Sigmoid colon (tissue), 7 donors: ENCODE data around the gene PLOD1. TPM values are rescaled to one million over a fixed set of nuclear protein-coding genes. Genes with fewer than 3 reads are reported as not detected.
A peak's percentile ranks its signal among the peaks of the same experiment; 100 is the strongest.
"Not testable (repeated sequence)": the region's sequence is repeated elsewhere in the genome, so short reads cannot be mapped to it uniquely, and the experiment has no call there.

Experiments used
- DNase-seq: peaks from one replicate; pipeline ENCODE4 v3.0.0-alpha.2; 2019
- H3K27ac ChIP-seq, 4 donors: fragments of 200-600 bp; sonication (generic); one replicate each; pipeline ENCODE4 v1.5.1; 2016 to 2019; ENCODE audit warnings: mild to moderate bottlenecking in 1 of 4
- H3K27me3 ChIP-seq, 3 donors: fragments of 200-600 bp; sonication (generic); one replicate each; pipeline ENCODE4 v1.5.1; 2019; ENCODE audit warnings: mild to moderate bottlenecking in 1 of 3
- H3K36me3 ChIP-seq, 4 donors: fragments of 200-600 bp; sonication (generic); one replicate each; pipeline ENCODE4 v1.5.1; 2016 to 2019
- H3K4me1 ChIP-seq, 4 donors: fragments of 200-600 bp; sonication (generic); one replicate each; pipeline ENCODE4 v1.5.1; 2017 to 2019
- H3K4me3 ChIP-seq, 4 donors: fragments of 200-600 bp; sonication (generic); one replicate each; pipeline ENCODE4 v1.5.1; 2017 to 2019; ENCODE audit warnings: mild to moderate bottlenecking in 2 of 4, moderate library complexity in 1 of 4
- H3K9me3 ChIP-seq, 4 donors: fragments of 200-600 bp in 3 of 4; sonication (generic) in 3 of 4; one replicate each; pipeline versions ENCODE4 v1.5.1 to v1.6.1; 2013 to 2019
- EP300 ChIP-seq, 4 donors: sonication (generic); formaldehyde crosslinking; IDR thresholded peaks; one replicate each; pipeline ENCODE4 v1.6.1; 2017; ENCODE audit warnings: antibody characterized with exemption in 4 of 4
- POLR2A ChIP-seq, 2 donors: fragments of 450-650 bp; IDR thresholded peaks; one replicate each; pipeline ENCODE4 v1.6.1; 2016; ENCODE audit warnings: antibody characterized with exemption in 2 of 2, mild to moderate bottlenecking in 2 of 2, moderate library complexity in 2 of 2
- POLR2AphosphoS5 ChIP-seq, 4 donors: sonication (generic); formaldehyde crosslinking; IDR thresholded peaks; one replicate each; pipeline ENCODE4 v1.6.1; 2017; ENCODE audit warnings: antibody characterized with exemption in 4 of 4
- WGBS, 2 donors: extraction: QIAGEN DNeasy Blood & Tissue Kit; methylation state at CpG; one replicate each; pipeline ENCODE4 v1.1.7; 2013; 5-methylcytosine and 5-hydroxymethylcytosine counted together
- intact Hi-C: fragments of 100-400 bp; cut with DNase I; formaldehyde crosslinking; loops from one replicate; pipeline ENCODE4 v1.15.1; 2023
- polyA plus RNA-seq, 3 donors: library from polyadenylated mRNA; stranded (reverse); fragments of 200-250 nt; gene quantifications; one replicate each; pipeline ENCODE4 v1.2.3, GENCODE V29; 2013
- total RNA-seq, 4 donors: library from RNA; depleted of rRNA; stranded (reverse); fragments of >200 nt; gene quantifications; one replicate each; pipeline ENCODE4 v1.1.0, GENCODE V29; 2016
- TF ChIP-seq, protein P1 (sequence below), 4 experiments: fragments of 450-650 bp in 3 of 4; fragments of 200-600 bp in 1 of 4; IDR thresholded peaks; one replicate each; pipeline ENCODE4 v1.5.1; 2016 to 2019; ENCODE audit warnings: antibody characterized with exemption in 4 of 4, mild to moderate bottlenecking in 3 of 4, moderate library complexity in 2 of 4
- donor health status: healthy with polysubstance abuse.
- donor health status: Bipolar disorder and iron deficiency.
- donor health status: healthy.

The PLOD1 gene
- total and polyA plus RNA-seq, 7 donors, result 5.4 to 76.2 (median 41.1) TPM

DNA sequence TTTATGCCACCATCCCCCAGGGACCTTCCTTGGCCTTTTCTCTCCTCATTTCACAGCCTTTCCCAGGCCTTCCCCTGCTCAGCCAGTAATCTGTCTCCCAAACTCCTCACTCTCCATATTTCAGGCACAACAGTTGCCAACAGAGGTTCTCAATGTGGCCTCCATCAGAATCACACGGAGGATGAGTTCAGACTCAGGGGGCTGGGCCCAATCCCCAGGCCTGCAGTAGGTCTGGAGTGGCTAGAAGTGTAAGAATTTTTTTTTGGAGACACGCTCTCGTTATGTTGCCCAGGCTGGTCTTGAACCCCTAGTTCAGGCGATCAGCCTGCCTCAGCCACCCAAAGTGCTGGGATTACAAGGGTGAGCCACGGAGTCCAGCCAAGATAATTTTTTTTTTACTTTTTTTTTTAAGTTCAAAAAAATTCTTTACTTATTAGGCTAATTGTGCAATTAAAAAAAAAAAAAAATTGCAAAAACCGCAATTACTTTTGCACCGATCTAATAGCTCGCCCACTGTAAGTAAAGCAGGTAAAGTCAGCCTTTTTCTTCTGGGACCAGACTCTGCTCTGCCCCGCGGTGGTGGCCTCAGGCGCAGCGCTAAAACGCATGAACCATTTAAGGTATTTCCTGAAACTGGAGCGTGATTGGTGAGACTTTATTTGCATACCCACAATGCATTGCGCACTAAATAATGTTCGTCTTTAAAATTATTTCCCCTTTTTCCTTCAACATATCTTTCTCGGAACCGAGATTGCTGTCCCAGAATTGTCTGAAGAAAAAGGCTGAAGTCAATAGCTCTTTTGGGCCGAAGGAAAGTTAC lies 27.0 kb upstream of the PLOD1 start:
- WGBS, 2 donors, result 13 to 16% methylated on average over 19 of the region's 19 CpGs
- H3K4me3 ChIP-seq, result peak overlapping the region in 3 of 4 donors; percentile 61 to 74 (median 65)
- H3K36me3 ChIP-seq, result no peaks in the 10 kb centered on the region
- peaks cover 0 to 7% (median 0%) of the 10 kb centered on the region in 4 donors for H3K4me1 ChIP-seq
- peak overlapping the region; percentile 97 to 99 (median 98) for H3K27ac ChIP-seq
- DNase-seq, result peak; percentile 97
- no peaks in the 10 kb centered on the region for H3K27me3 ChIP-seq
- TF ChIP-seq POLR2AphosphoS5 (IDR thresholded peaks at IDR 0.05), result no peak
- TF ChIP-seq, protein P1, sequence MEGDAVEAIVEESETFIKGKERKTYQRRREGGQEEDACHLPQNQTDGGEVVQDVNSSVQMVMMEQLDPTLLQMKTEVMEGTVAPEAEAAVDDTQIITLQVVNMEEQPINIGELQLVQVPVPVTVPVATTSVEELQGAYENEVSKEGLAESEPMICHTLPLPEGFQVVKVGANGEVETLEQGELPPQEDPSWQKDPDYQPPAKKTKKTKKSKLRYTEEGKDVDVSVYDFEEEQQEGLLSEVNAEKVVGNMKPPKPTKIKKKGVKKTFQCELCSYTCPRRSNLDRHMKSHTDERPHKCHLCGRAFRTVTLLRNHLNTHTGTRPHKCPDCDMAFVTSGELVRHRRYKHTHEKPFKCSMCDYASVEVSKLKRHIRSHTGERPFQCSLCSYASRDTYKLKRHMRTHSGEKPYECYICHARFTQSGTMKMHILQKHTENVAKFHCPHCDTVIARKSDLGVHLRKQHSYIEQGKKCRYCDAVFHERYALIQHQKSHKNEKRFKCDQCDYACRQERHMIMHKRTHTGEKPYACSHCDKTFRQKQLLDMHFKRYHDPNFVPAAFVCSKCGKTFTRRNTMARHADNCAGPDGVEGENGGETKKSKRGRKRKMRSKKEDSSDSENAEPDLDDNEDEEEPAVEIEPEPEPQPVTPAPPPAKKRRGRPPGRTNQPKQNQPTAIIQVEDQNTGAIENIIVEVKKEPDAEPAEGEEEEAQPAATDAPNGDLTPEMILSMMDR (IDR thresholded peaks at IDR 0.05), result peak; percentile 69 to 85 (median 72)
- intact Hi-C loops, result loop anchor here (2.0 to 5.0 kb wide), 4 partner anchors 70 to 255 kb away; partner anchors contain the start of genes AGTRAP, FBXO2, FBXO44 and MFN2
- H3K9me3 ChIP-seq, result no peaks in the 10 kb centered on the region

DNA sequence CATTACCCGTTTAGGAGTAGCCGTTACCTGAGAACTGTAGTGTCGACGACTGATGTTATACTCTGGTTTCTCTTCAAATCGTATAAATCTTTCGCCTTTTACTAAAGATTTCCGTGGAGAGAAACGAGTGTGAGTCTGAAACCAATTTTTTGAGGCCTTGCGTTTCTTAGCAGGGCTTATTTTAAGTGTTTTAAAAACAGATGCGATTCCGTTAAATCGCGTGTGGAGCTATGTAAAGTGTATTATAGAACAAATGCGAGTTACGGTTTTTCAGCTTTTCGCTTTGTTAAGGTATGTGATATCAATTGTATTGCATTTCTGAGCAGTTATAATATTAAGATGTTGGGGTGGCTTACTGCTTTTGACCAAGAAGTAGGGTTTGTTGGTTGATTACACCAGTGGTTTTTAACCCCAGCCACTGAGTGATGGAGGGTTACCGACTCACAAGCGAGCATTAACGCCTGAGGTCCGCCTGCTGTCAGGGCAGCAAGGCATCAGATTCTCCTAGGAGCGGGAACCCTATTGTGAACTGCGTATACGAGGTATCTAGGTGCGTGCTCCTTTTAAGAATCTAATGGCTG lies 26.3 kb upstream of the PLOD1 start:
- DNase-seq, result peak; percentile 82
- Histone ChIP-seq H3K4me1 (peaks cover 0 to 7% (median 2%) of the 10 kb centered on the region in 4 donors), H3K9me3 (no peaks in the 10 kb centered on the region), H3K27ac (peak overlapping the region; percentile 97 to 99 (median 98)), H3K4me3 (peak overlapping the region; percentile 61 to 75 (median 70)), H3K27me3 (no peaks in the 10 kb centered on the region), H3K36me3 (no peaks in the 10 kb centered on the region)
- 0% methylated on average over 24 of the region's 24 CpGs for WGBS, 2 donors
- TF ChIP-seq POLR2A (IDR thresholded peaks at IDR 0.05) (peak; percentile 99), POLR2AphosphoS5 (IDR thresholded peaks at IDR 0.05) (peak; percentile 99 to 100 (median 100)), EP300 (IDR thresholded peaks at IDR 0.05) (peak in 2 of 4 donors; percentile 32 to 68)
- TF ChIP-seq, protein P1 (IDR thresholded peaks at IDR 0.05), result no peak
- intact Hi-C loops, result loop anchor here (2.0 to 5.0 kb wide), 4 partner anchors 71 to 256 kb away; partner anchors contain the start of genes AGTRAP, FBXO2, FBXO44 and MFN2

DNA sequence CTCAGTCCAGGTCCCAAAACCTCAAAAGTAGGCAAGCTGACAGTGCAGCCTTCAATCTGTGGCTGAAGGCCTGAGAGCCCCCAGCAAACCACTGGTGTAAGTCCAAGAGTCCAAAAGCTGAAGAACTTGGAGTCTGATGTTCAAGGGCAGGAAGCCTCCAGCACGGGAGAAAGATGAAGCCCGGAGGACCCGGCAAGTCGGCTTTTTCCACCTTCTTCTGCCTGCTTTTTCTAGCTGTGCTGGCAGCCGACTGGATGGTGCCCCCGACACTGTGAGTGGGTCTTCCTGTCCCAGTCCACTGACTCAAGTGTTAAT lies 23.6 kb upstream of the PLOD1 start:
- H3K4me1 ChIP-seq, result peaks cover 0 to 11% (median 4%) of the 10 kb centered on the region in 4 donors
- H3K36me3 ChIP-seq, H3K27me3 ChIP-seq, H3K9me3 ChIP-seq, DNase-seq, H3K4me3 ChIP-seq, intact Hi-C loops: not testable (repeated sequence)
- WGBS, 2 donors, result 78 to 86% methylated on average over 6 of the region's 6 CpGs
- peak overlapping the region in 2 of 4 donors; percentile 99 for H3K27ac ChIP-seq

DNA sequence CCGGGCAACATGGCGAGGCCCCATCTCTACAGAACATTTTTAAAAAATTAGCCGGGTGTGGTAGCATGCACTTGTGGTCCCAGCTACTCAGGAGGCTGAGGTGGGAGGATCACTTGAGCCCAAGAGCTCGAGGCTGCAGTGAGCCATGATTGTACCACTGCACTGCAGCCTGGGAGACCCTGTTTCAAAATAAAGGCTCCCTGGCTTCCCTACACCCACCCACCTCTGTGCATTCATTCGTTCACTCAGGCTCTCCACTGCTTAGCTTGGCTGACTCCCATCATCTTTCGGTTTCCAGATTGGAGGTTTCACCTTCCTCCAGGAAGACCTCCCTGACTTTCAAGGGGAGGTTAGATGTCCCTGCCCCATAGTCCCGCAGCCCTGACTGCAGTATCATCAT lies 22.5 kb upstream of the PLOD1 start:
- TF ChIP-seq, protein P1 (IDR thresholded peaks at IDR 0.05), result no peak
- TF ChIP-seq POLR2A (IDR thresholded peaks at IDR 0.05) (no peak), EP300 (IDR thresholded peaks at IDR 0.05) (no peak), POLR2AphosphoS5 (IDR thresholded peaks at IDR 0.05) (no peak)

DNA sequence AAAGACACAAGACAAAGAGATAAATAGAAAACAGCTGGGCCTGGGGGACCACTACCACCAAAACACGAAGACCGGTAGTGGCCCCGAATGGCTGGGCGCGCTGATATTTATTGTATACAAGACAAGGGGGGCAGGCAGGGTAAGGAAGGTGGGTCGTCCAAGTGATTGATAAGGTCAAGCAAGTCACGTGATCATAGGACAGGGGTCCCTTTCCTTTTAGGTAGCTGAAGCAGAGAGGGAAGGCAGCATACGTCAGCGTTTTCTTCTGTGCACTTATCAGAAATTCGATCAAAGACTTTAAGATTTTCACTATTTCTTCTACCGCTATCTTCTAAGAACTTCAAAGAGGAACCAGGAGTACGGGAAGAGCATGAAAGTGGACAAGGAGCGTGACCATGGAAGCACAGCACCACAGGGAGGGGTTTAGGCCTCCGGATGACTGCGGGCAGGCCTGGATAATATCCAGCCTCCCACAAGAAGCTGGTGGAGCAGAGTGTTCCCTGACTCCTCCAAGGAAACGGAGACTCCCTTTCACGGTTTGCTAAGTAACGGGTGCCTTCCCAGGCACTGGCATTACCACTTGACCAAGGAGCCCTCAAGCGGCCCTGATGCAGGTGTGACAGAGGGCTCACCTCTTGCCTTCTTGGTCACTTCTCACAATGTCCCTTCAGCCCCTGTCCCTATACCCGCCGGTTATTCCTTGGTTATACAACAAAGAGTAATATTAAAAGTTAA lies 21.9 kb upstream of the PLOD1 start:
- H3K9me3 ChIP-seq, intact Hi-C loops, H3K27me3 ChIP-seq, H3K4me3 ChIP-seq, DNase-seq, H3K36me3 ChIP-seq: not testable (repeated sequence)
- TF ChIP-seq POLR2AphosphoS5 (IDR thresholded peaks at IDR 0.05), result peak in 1 of 4 donors; percentile 63
- Histone ChIP-seq H3K4me1 (peaks cover 0 to 16% (median 4%) of the 10 kb centered on the region in 4 donors), H3K27ac (peak overlapping the region in 2 of 4 donors; percentile 47 to 60)
- WGBS, 2 donors, result 84 to 86% methylated on average over 21 of the region's 21 CpGs

More for the DNA sequence above, 22.5 kb upstream of the PLOD1 start:
- H3K4me3 ChIP-seq, result no peak overlapping the region
- H3K27me3 ChIP-seq, result no peaks in the 10 kb centered on the region
- H3K9me3 ChIP-seq, result no peaks in the 10 kb centered on the region
- 85 to 91% methylated on average over 7 of the region's 7 CpGs for WGBS, 2 donors
- no peak for DNase-seq
- H3K4me1 ChIP-seq, result peaks cover 0 to 13% (median 4%) of the 10 kb centered on the region in 4 donors
- no peaks in the 10 kb centered on the region for H3K36me3 ChIP-seq
- H3K27ac ChIP-seq, result peak overlapping the region in 2 of 4 donors; percentile 47 to 60
- intact Hi-C loops, result no loop called here
